Right lobe of liver (tissue), 6 donors: ENCODE results near the gene ARPP21. TPM values are rescaled to one million over a fixed set of nuclear protein-coding genes. Genes with fewer than 3 reads are reported as not detected.
A peak's percentile ranks its signal among the peaks of the same experiment; 100 is the strongest.

Source experiments
- ATAC-seq, 4 donors: fragments of 200-7000 bp; cut with Tn5 transposase; one replicate each; pipeline ENCODE4 v1.9.1; 2020; ENCODE audit warnings: mild to moderate bottlenecking in 4 of 4, moderate library complexity in 4 of 4
- DNase-seq, 3 donors: peaks; one replicate each; pipeline ENCODE4 v3.0.0-alpha.2; 2020
- H3K27ac ChIP-seq, 3 donors: fragments of 200-600 bp; one replicate each; pipeline ENCODE4 v1.8.0; 2022
- H3K27me3 ChIP-seq, 2 donors: fragments of 200-600 bp; one replicate each; pipeline ENCODE4 v1.8.0; 2022
- H3K36me3 ChIP-seq, 4 donors: fragments of 200-600 bp; sonication (generic) in 1 of 4; one replicate each; pipeline versions ENCODE4 v1.5.1 to v1.8.0; 2017 to 2022; ENCODE audit warnings: control low read depth in 1 of 4
- H3K4me1 ChIP-seq, 4 donors: fragments of 200-600 bp; sonication (generic) in 1 of 4; one replicate each; pipeline versions ENCODE4 v1.5.1 to v1.8.0; 2017 to 2022; ENCODE audit warnings: control low read depth in 1 of 4
- H3K4me3 ChIP-seq, 3 donors: fragments of 200-600 bp; one replicate each; pipeline ENCODE4 v1.8.0; 2022
- H3K9me3 ChIP-seq, 4 donors: fragments of 200-600 bp; sonication (generic) in 1 of 4; one replicate each; pipeline versions ENCODE4 v1.5.1 to v1.8.0; 2017 to 2022; ENCODE audit warnings: control low read depth in 1 of 4
- POLR2A ChIP-seq: fragments of 450-650 bp; IDR thresholded peaks from one replicate; pipeline ENCODE4 v1.6.1; 2017; ENCODE audit warnings: antibody characterized with exemption, mild to moderate bottlenecking
- WGBS: methylation state at CpG from one replicate; pipeline ENCODE4 v1.1.6; 2018; ENCODE audit warnings: low coverage, low lambda C conversion rate; ENCODE audit not compliant: insufficient coverage; ENCODE audit errors: missing lambda C conversion rate; 5-methylcytosine and 5-hydroxymethylcytosine counted together
- intact Hi-C, 2 donors: fragments of 100-400 bp; cut with DNase I; formaldehyde crosslinking; loops; one replicate each; pipeline versions ENCODE4 v1.11.2 to v1.14.1; 2022
- long read RNA-seq: library from polyadenylated mRNA; unstranded; transcript quantifications from one replicate; pipeline ENCODE4 v2.0.0, GENCODE V29; 2019
- total RNA-seq, 6 experiments: library from RNA; depleted of rRNA in 2 of 6; stranded (reverse); fragments of >200 nt in 2 of 6; fragmentation: NEBNext Ultra II Directional in 3 of 6; extraction: Animal tissue kit (Norgen Biotek cat#: 25700) in 3 of 6; gene quantifications; one replicate each; pipeline versions ENCODE4 v1.1.0 to v1.2.4, GENCODE V29; 2016 to 2023
- TF ChIP-seq, protein P1 (sequence below), 4 donors: fragments of 200-600 bp in 3 of 4; fragments of 450-650 bp in 1 of 4; IDR thresholded peaks; one replicate each; pipeline versions ENCODE4 v1.5.1 to v1.8.0; 2016 to 2022; ENCODE audit warnings: antibody characterized with exemption in 4 of 4, mild to moderate bottlenecking in 2 of 4
- donor health status: DM: no; HTN: yes; CAD: no.
- donor health status: DM: no; HTN: no; CAD: no.
- donor health status: DM: no; HTN: no; CAD: no.
- donor health status: DM: no; HTN: yes; CAD: no.
- donor health status: DM: no; HTN: yes; CAD: no.

The ARPP21 gene
- total RNA-seq, result 1 to 10 TPM in 2 of 6 experiments, under 1 TPM in 3, not detected in 1; 0.51 to 1.8 (median 0.92) TPM
- long read RNA-seq, result 0 reads

DNA sequence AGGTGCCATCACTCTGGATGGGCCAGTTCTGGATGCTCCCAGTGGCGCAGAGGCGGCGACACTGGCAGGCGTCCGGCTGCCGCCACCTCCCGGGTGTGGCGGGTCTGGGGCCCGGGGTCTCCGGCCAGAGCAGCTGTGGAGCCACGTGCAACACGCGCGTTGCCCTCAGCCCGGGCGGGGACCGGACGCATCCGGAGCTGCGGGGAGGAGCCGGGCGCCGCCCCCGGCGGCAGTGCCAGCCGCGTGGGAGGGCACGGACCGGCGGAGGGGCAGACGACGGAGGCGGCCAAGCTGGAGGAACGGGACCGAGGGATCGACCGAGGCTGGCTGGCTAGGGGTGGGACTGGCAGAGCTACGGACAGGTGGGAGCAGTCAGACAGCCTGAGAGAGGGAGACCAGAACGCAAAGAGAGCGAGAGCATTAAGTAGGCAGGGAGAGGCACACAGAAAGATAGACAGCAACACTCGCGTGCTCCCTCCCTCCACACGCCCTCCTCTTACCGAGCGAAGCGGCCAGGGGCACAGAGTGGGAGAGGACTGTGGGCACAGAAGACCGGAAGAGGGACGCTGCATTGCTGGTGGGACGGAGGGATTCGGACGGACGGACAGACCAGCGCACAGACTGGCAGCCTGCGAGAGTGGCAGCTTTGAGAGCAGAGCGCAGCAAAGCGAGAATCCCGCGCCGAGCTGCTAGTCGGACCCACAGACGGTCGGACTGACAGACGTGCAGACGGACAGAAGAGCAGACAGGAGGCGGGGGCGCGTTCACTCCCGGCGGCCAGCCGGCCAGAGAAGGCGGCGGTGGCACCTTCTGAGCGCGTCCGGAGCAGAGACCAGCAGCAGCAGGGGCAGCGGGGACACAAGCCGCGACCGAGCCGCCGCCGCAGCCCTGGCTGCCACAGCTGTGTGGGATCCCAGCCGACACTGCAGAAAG is at the start of gene ARPP21:
TSS of gene ARPP21 (plus strand) at position 272 of the 933 bp plus-strand sequence. CDS start 42,227 bp downstream, outside the sequence.
- Histone ChIP-seq H3K27me3 (peaks cover 0 to 5% of the 10 kb centered on the region in 2 donors), H3K4me3 (peak within 1 kb of the TSS; percentile 37 to 53 (median 46)), H3K9me3 (no peaks in the 10 kb centered on the region), H3K27ac (peak within 1 kb of the TSS in 1 of 3 donors; percentile 1), H3K36me3 (no peaks in the 10 kb centered on the region), H3K4me1 (peaks cover 0 to 6% (median 0%) of the 10 kb centered on the region in 4 donors)
- WGBS, result 0% methylated on average over 27 of the region's 83 CpGs
- DNase-seq (peak; percentile 58 to 75 (median 68)), ATAC-seq (peak; percentile 87 to 90 (median 88))
- peak; percentile 59 for TF ChIP-seq POLR2A
- TF ChIP-seq, protein P1, sequence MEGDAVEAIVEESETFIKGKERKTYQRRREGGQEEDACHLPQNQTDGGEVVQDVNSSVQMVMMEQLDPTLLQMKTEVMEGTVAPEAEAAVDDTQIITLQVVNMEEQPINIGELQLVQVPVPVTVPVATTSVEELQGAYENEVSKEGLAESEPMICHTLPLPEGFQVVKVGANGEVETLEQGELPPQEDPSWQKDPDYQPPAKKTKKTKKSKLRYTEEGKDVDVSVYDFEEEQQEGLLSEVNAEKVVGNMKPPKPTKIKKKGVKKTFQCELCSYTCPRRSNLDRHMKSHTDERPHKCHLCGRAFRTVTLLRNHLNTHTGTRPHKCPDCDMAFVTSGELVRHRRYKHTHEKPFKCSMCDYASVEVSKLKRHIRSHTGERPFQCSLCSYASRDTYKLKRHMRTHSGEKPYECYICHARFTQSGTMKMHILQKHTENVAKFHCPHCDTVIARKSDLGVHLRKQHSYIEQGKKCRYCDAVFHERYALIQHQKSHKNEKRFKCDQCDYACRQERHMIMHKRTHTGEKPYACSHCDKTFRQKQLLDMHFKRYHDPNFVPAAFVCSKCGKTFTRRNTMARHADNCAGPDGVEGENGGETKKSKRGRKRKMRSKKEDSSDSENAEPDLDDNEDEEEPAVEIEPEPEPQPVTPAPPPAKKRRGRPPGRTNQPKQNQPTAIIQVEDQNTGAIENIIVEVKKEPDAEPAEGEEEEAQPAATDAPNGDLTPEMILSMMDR (IDR thresholded peaks at IDR 0.05), result peak in 1 of 4 donors; percentile 7
- intact Hi-C loops, result no loop called here

DNA sequence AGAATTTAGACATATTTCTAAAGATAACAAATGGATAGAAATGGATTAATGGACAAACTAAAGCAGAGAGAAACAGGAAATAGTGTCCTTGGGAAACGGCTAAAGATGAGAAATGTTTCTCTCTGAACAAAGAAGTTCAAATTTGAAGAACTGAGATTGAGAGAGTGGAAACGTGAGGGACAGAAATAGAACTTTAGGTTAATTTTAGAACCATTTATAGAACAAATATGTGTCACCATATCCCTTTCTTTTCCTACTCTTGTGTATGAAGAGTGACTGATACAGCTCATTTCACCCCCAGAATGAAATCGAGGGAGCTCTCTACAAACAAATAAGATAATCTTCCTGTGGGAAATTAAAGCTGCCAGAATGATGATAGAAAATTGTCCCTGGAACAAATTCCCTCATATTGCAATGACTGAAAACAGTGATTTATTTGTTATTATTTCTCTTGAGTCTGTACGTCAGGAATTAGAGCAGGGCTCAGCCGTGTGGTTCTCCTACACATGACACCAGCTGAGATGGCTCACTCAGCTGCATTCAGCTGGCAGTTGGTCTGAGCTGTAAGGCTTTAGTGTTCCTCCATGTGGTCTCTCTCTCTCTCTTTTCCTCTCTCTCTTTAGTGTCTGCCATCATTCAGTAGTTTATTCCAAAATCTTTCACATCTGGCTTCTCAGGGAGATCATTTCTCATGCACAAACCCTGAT is 46.6 kb upstream of the ARPP21 start:
- TF ChIP-seq POLR2A, result no peak
- TF ChIP-seq, protein P1 (IDR thresholded peaks at IDR 0.05), result no peak
- Histone ChIP-seq H3K36me3 (no peaks in the 10 kb centered on the region), H3K4me1 (no peaks in the 10 kb centered on the region), H3K9me3 (peaks cover 0 to 2% (median 0%) of the 10 kb centered on the region in 4 donors), H3K27me3 (no peaks in the 10 kb centered on the region), H3K27ac (no peak overlapping the region), H3K4me3 (no peak overlapping the region)
- DNase-seq (no peak), ATAC-seq (no peak)
- WGBS, result 49% methylated on average over 4 of the region's 5 CpGs
- intact Hi-C loops, result no loop called here

DNA sequence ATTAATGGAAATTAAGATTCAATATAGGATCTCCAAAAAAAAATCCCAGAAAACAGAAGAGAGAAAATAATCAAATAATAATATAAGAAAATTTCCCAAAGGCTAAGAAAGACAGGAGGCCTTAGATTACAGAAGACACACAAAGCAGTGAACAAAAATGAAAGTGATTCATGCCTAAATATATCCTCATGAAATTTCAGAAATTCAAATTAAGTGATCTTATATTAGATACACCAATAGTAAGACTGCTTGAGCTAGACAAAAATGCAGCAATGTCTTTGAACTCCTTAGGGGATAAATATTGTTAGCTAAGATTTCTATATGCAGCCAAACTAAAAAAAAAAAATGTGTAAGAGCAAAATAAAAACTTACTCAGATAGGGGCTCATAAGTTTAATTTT is 44.6 kb upstream of the ARPP21 start:
- Histone ChIP-seq H3K9me3 (peaks cover 0 to 2% (median 0%) of the 10 kb centered on the region in 4 donors), H3K27me3 (no peaks in the 10 kb centered on the region), H3K27ac (no peak overlapping the region), H3K36me3 (no peaks in the 10 kb centered on the region), H3K4me1 (no peaks in the 10 kb centered on the region), H3K4me3 (no peak overlapping the region)
- intact Hi-C loops, result no loop called here
- DNase-seq (no peak), ATAC-seq (no peak)
- TF ChIP-seq, protein P1 (IDR thresholded peaks at IDR 0.05), result no peak
- no peak for TF ChIP-seq POLR2A

DNA sequence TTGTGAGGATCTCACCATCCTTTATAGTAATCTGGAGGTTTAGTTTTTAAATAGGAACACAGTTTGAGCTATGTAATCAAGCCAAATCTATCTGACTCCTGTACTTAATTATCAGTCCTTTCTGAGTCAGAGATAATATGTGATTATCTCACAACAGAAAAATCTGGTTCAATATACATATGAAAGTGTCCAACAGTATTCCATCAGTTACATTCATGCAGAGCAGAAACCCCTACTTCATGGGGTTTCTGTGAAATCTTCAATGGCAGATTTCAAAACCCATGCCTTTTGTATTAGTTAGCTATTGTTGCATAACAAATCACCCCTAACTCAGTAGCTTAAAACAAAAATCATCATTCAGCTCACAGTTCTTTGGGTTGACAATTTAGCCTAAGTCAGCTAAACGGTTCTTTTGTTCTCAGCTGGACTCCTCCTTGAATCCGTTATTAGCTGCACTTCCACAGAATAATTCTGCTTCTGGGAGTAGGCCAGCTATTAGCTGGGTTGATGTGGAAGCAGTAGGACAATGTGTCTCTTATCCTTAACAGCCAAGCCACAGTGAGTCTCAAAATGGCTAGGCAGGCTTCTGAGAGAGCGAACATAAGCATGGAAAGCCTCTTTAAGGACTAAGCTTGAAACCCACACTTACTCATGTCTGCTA is 42.9 kb upstream of the ARPP21 start:
- H3K9me3 ChIP-seq, result no peaks in the 10 kb centered on the region
- H3K4me3 ChIP-seq, result no peak overlapping the region
- DNase-seq (no peak), ATAC-seq (no peak)
- no peaks in the 10 kb centered on the region for H3K36me3 ChIP-seq
- H3K27me3 ChIP-seq, result no peaks in the 10 kb centered on the region
- H3K27ac ChIP-seq, result no peak overlapping the region
- WGBS, result 79% methylated on average over 3 of the region's 3 CpGs
- TF ChIP-seq, protein P1 (IDR thresholded peaks at IDR 0.05), result no peak
- no peak for TF ChIP-seq POLR2A
- intact Hi-C loops, result no loop called here
- H3K4me1 ChIP-seq, result no peaks in the 10 kb centered on the region
